Non-pigmented ciliary epithelial cell (primary cell): ENCODE data around the gene TSC22D2.

Experiments
- DNase-seq: peaks from one replicate; pipeline ENCODE4 v3.0.0-alpha.2; 2010; ENCODE audit warnings: low read depth

Gene TSC22D2

GRCh38 chr3:150412561-150413231, 4.6 kb downstream of the TSC22D2 start:
- no peak for DNase-seq

- DNase-seq = no peak
These were observed 6.2 kb downstream of the TSC22D2 start for GRCh38 chr3:150414258-150414657.

- no peak for DNase-seq
These were observed 6.9 kb downstream of the TSC22D2 start for GRCh38 chr3:150414959-150415358.

GRCh38 chr3:150419076-150419868, 11.2 kb downstream of the TSC22D2 start:
- DNase-seq = no peak

- no peak for DNase-seq
These were observed 11.9 kb downstream of the TSC22D2 start for GRCh38 chr3:150419959-150420358.

- DNase-seq = no peak
These were observed 13.2 kb downstream of the TSC22D2 start for GRCh38 chr3:150421256-150421655.

DNA sequence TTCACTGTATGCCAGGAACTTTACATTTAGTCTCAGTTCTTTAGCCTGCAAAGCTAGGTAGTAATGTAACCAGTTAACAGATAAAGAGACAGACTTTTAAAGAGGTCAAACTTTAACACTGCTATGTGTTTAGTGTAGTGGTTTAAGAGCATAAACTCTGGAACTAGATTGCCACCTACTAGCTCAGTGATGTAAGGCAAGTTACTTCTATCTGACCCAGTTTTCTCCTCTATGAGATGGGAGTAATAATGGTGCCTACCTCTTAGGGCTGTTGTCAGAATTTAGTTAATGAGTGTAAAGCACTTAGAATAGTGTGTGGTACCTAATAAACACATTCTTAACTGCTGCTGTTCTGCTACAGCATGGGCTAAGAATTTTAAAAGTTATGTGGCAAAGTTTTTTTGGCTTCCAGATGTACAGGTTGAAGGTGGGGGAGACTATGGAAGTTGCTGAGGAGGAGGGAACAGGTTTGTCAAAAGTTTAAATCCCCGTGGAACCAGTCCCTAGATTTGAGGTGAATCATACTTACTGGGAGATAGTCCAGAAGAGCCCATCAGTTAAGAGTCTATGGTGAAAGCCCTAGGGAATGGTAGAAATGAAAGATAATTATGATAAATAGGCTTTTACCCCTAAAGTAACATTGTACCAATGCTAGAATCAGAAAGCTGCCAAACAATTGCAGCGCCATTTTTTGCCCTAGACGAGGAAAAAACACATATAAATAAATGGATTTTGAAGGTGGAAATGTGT, 13.9 kb downstream of the TSC22D2 start:
- no peak for DNase-seq

DNA sequence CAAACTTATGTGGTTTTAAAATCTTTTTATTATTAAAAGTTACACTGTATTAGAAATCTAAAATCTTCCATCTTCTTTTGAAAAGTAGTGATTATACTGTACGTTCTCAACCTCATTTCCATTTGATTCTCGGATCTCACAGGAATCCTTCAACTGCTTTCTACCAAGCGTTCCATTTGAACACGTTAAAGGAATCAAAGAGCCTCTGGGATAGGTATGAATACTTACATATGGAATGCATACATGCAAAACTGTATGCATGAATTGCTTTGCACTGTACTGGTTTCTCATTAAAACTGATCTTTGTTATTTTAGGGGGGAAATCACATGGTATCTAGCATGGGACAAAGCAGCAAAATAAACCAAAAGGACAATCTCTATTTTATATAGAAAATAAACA, 14.8 kb downstream of the TSC22D2 start:
- no peak for DNase-seq

GRCh38 chr3:150423761-150424160, 15.7 kb downstream of the TSC22D2 start:
- no peak for DNase-seq

DNA sequence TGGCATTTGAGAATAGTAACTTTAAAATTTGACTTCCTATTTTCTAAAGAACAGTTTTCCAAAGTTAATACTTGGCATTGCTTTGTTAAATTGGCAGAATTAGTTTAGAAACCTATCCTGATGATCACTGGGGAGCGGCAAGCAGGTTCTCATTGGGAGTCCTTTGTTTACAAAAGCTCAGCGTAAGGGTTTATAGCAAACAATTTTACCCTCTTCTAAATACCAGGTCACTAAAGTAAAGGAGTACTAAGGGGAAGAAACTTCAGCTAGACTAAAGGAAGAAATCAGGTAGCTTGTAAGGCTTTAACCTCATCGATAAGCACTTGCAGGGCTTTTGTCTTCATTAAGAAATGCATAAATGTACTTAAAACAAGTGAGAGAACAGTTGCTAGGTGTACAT, 18.2 kb downstream of the TSC22D2 start:
- no peak for DNase-seq

DNA sequence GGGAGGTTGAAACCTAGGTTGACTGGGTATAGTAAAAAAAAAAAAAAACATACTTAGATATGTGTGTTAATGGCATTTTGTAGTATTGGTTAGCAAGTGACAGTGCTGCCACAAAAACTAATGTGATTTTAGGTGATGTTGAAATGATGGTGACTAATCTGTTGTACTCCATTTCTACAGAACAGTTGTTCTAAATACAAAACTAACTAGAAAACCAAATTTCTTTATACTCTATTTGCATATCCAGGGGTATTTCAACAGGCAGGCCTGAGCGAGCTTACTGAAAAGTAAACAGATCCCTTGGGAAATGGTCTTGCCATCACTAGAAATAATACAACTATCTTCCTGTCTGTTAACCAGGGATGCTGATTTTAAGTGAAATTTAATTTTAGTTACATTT, 20.5 kb downstream of the TSC22D2 start:
- no peak for DNase-seq

- no peak for DNase-seq
These were observed 21.9 kb downstream of the TSC22D2 start for GRCh38 chr3:150429767-150430671.

DNA sequence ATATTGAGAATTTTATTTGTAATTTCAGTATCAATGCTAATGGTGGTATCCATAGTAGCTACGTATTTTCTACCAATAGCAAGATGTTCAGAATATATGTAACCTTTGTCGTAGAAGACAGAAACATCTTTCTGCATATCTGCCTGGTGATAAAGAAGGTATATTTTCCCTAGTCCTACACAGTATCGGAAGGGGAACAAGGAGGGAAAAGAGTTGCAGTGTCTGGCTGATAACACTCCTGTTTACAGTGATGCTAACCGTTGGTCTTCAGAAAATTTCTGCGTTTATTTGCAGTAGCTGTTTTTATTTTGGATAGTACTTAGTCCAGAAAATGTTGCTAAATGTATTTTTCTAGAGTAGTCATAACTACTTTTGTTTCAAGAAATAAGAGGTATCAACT, 25.2 kb downstream of the TSC22D2 start:
- DNase-seq = no peak

DNA sequence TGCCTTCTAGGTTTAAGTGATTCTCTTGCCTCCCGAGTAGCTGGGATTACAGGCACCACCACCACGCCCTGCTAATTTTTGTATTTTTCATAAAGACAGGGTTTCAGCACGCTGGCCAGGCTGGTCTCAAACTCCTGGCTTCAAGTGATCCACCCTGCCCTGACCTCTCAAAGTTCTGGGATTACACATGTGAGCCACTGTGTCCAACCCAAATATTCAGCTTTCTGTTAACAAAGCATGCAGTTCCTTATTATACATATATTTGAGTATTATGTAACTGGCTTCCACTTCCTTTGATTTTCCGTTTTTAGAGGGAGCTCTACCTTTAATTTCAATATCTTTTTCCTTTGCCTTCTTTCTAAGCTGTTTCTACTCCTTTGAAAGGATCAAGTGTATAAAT, 26.1 kb downstream of the TSC22D2 start:
- DNase-seq = no peak

DNA sequence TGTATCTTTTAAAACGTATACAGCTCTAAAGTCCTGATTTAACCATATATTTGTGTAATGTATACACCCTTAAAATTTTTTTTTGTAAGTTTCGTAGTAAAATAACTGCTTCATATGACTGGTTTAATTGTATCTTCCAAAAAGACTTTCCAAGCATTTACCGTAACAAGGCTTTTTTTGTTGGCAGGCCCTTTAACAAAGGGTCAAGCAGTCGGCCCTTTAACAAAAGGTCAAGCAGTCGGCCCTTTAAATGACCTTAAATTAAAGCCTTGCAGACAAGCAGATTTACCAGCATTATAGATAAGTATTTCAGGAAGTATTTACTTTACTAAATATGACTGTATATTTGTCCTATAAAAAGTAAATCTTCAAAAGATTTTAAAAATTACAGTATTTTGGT, 28.1 kb downstream of the TSC22D2 start:
- DNase-seq = no peak

DNA sequence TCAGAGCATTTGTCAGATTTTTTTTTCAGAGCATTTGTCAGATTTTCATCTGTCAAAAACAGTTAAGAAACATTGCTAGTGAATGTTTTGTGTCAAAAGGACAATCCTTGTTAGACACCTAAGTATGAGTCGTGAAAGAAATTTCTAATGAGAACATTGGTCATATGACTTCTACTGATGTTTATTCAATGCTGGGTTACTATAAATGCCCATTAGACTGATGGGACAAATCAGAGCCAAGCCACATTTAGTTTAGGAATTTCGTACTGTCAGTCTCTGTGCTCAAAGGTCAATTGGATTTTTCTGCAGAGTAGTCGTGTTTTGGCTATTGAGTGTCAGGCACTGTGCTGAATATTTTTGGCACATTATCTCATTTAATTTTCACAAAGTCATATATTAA, 31.6 kb downstream of the TSC22D2 start:
- DNase-seq = no peak

DNA sequence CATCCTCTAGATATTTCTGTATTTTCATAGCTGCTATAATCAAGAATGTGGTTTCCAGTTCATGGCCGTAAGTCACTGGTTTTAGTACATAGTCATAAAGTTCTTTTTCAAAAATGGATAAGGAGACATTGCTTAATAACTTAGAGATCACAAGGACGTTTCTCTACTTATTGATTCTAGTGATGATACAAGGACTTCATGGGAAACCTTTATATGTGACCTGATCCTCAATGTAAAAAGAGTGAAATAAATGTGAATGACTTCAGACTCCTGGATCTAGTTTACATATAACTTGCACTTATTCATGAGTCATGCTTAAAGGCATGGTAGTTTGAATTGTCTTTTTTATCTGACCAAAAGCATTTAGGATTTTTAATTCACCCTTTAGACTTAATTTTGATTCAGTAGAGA, 35.2 kb downstream of the TSC22D2 start:
- DNase-seq = no peak

DNA sequence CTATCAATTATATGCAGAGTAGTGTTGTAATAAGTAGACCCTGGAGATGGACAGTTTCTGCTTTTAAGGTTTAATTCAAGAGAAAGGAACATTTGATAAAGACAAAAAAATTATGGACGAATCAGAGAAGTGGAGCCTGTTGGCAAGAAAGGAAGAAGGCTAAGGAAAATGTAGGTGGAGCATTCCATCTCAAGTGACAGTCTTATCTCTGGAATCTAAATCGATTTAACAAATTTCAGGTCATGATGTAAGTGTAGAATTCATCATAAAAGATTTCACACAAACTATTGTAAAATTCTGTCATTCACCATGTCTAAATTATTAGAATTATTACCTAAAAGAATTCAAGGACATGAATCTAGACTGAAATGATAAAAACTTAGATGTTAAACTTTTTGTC, 36.3 kb downstream of the TSC22D2 start:
- no peak for DNase-seq

DNA sequence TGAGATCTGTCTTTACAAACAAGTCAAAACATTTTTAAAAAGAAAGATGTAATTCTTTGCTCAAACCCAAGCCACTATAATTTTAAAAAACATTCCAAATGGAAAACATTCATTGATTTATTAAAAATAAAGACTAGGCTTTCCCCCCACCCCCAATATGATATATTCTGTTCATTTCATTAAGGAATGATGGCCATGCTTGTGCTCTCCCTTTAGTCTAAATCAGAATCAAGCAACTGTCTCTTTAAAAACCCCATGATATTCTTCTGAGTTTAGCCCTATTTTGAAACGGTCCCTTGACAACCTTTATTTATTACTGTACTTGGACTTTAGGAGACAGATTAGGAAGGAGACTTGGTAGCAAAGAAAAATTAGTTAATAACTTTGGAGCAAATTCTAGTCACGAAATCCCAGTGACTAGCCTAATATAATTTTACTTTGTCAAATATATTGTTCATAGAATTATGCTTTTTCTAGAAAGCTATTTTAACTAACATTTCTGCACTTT, 38.4 kb downstream of the TSC22D2 start:
- no peak for DNase-seq

- no peak for DNase-seq
These were observed 39.0 kb downstream of the TSC22D2 start for GRCh38 chr3:150447084-150447483.

GRCh38 chr3:150447631-150448465, 39.8 kb downstream of the TSC22D2 start:
- DNase-seq = no peak
